K562 (cell line): ENCODE measurements around the gene MXRA7. TPM values are rescaled to one million over a fixed set of nuclear protein-coding genes. Genes with fewer than 3 reads are reported as not detected.
A peak's percentile ranks its signal among the peaks of the same experiment; 100 is the strongest.

ENCODE experiments used
- ATAC-seq: fragments of 200-7000 bp; cut with Tn5 transposase; 3 replicates; pipeline ENCODE4 v1.9.1; 2020; ENCODE audit warnings: moderate library complexity
- BruUV-seq: library from RNA; stranded (reverse); fragments of 400-500 nt; replicated peaks from 2 replicates; lab custom pipeline; 2021; lab: Mats Ljungman, UMichigan
- CTCF ChIA-PET: fragments of 300-600 bp; formaldehyde crosslinking; extraction: SDS; loops from one replicate; lab custom pipeline; 2021; ENCODE audit warnings: low intra/inter-chr PET ratio; lab: Yijun Ruan, JAX
- POLR2A ChIA-PET: fragments of 300-600, 350-650 bp; sonication (Branson Sonifier 250); formaldehyde crosslinking; extraction: SDS; loops from one replicate; lab custom pipeline; 2021; ENCODE audit warnings: antibody characterized with exemption, inconsistent platforms; lab: Yijun Ruan, JAX
- DNase-seq, 4 experiments: peaks; one replicate each; pipeline versions ENCODE4 v3.0.0 to v3.0.0-alpha.2; 2011 to 2018; ENCODE audit warnings: low spot score in 3 of 4, mixed read lengths in 3 of 4; ENCODE audit errors: extremely low read depth in 1 of 4
- FAIRE-seq: peaks from 2 replicates; lab custom pipeline; 2011; peaks lifted over from hg19 to GRCh38; lab: Jason Lieb, UNC
- H2AFZ ChIP-seq: 2 replicates; pipeline ENCODE4 v1.6.0; 2011; ENCODE audit warnings: low read depth, low read length, control low read depth, inconsistent platforms
- H3K27ac ChIP-seq: fragments of 200-600 bp; 3 replicates; pipeline ENCODE4 v1.8.0; 2011; ENCODE audit warnings: low read depth, mild to moderate bottlenecking, control low read depth, inconsistent platforms, low read length, moderate library complexity, mixed read lengths; ENCODE audit errors: extremely low read depth
- H3K27me3 ChIP-seq, 2 experiments: fragments of 300-600 bp in 1 of 2; 2 replicates in 1 of 2; 3 replicates in 1 of 2; pipeline versions ENCODE4 v1.6.0 to v1.8.0; 2011; ENCODE audit warnings: inconsistent platforms in 2 of 2, low read length in 2 of 2, mild to moderate bottlenecking in 1 of 2, mixed read lengths in 1 of 2, moderate library complexity in 1 of 2; ENCODE audit not compliant: control insufficient read depth in 2 of 2, insufficient read depth in 2 of 2
- H3K36me3 ChIP-seq: fragments of 300-600 bp; 3 replicates; pipeline ENCODE4 v1.8.0; 2011; ENCODE audit warnings: mild to moderate bottlenecking, low read length, inconsistent platforms; ENCODE audit not compliant: control insufficient read depth, insufficient read depth
- H3K4me1 ChIP-seq, 2 experiments: fragments of 200-600 bp in 1 of 2; replicated peaks in 1 of 2; 2 replicates in 1 of 2; 3 replicates in 1 of 2; pipeline versions ENCODE4 v1.5.1 to v1.8.0; 2011; ENCODE audit warnings: inconsistent platforms in 2 of 2, low read length in 2 of 2, mild to moderate bottlenecking in 1 of 2, mixed read lengths in 1 of 2, moderate library complexity in 1 of 2; ENCODE audit not compliant: control insufficient read depth in 2 of 2, insufficient read depth in 2 of 2
- H3K4me2 ChIP-seq: 2 replicates; pipeline ENCODE4 v1.6.1; 2011; ENCODE audit warnings: low read length, control low read depth, inconsistent platforms, mixed read lengths; ENCODE audit not compliant: insufficient read depth
- H3K4me3 ChIP-seq: fragments of 200-600 bp; sonication (generic), shearing (Covaris generic); 2 replicates; pipeline ENCODE4 v1.5.1; 2016; ENCODE audit warnings: control low read depth, inconsistent platforms
- H3K79me2 ChIP-seq: fragments of 200-600 bp; 3 replicates; pipeline ENCODE4 v1.8.0; 2011; ENCODE audit warnings: low read length, inconsistent platforms; ENCODE audit not compliant: control insufficient read depth, insufficient read depth
- H3K9ac ChIP-seq, 2 experiments: 2 replicates each; pipeline versions ENCODE4 v1.6.0 to v1.6.1; 2011; ENCODE audit warnings: low read depth in 2 of 2, low read length in 2 of 2, control low read depth in 1 of 2, inconsistent platforms in 1 of 2, mild to moderate bottlenecking in 1 of 2, mixed read lengths in 1 of 2; ENCODE audit not compliant: insufficient read depth in 1 of 2
- H3K9me1 ChIP-seq: one replicate; pipeline ENCODE4 v1.6.0; 2011; ENCODE audit warnings: inconsistent platforms, mild to moderate bottlenecking, low read length, moderate library complexity; ENCODE audit not compliant: control insufficient read depth, insufficient read depth
- H3K9me3 ChIP-seq: replicated peaks from 2 replicates; pipeline ENCODE4 v1.5.1; 2011; ENCODE audit warnings: low read depth, low read length, inconsistent platforms; ENCODE audit not compliant: control insufficient read depth, insufficient read depth
- H4K20me1 ChIP-seq: replicated peaks from 2 replicates; pipeline ENCODE4 v1.6.1; 2011; ENCODE audit warnings: low read length, inconsistent platforms, mixed read lengths; ENCODE audit not compliant: control insufficient read depth, insufficient read depth
- FOXA1 ChIP-seq: fragments of 450-650 bp; IDR thresholded peaks from 2 replicates; pipeline ENCODE4 v1.6.1; 2016; ENCODE audit warnings: mild to moderate bottlenecking, borderline replicate concordance
- GABPB1 ChIP-seq: sonication (generic); formaldehyde crosslinking; IDR thresholded peaks from 2 replicates; pipeline ENCODE4 v1.8.0; 2022; ENCODE audit warnings: mild to moderate bottlenecking, missing genetic modification reagents
- KDM1A ChIP-seq, 2 experiments: fragments of 450-650 bp; IDR thresholded peaks; 2 replicates each; pipeline ENCODE4 v1.6.1; 2016; ENCODE audit warnings: mild to moderate bottlenecking in 2 of 2
- NFYB ChIP-seq: IDR thresholded peaks from 2 replicates; pipeline ENCODE4 v1.6.1; 2011; ENCODE audit warnings: mild to moderate bottlenecking, moderate library complexity; ENCODE audit not compliant: insufficient read length; ENCODE audit errors: extremely low read depth
- POLR2G ChIP-seq: fragments of 200-400 bp; formaldehyde crosslinking; IDR thresholded peaks from 2 replicates; pipeline ENCODE4 v1.6.1; 2017; ENCODE audit warnings: low read depth, mild to moderate bottlenecking, antibody characterized with exemption, low read length, moderate library complexity
- RBFOX2 ChIP-seq: fragments of 200-400 bp; formaldehyde crosslinking; IDR thresholded peaks from 2 replicates; pipeline ENCODE4 v1.6.1; 2017; ENCODE audit warnings: low read depth, mild to moderate bottlenecking, low read length, moderate library complexity
- SIRT6 ChIP-seq: IDR thresholded peaks from one replicate; pipeline ENCODE4 v1.6.1; 2012; ENCODE audit warnings: low read depth, mild to moderate bottlenecking, control low read depth, inconsistent platforms, low read length, moderate library complexity
- TEAD2 ChIP-seq: fragments of 450-650 bp; IDR thresholded peaks from 2 replicates; pipeline ENCODE4 v1.6.1; 2016; ENCODE audit warnings: missing genetic modification characterization, control low read depth, missing compliant biosample characterization
- ZNF785 ChIP-seq: fragments of 250-450 bp; sonication (Bioruptor Pico); IDR thresholded peaks from 2 replicates; pipeline ENCODE4 v1.4.0; 2020; ENCODE audit warnings: mild to moderate bottlenecking
- WGBS: fragments of 100-300 bp; shearing (Covaris generic); methylation state at CpG from one replicate; pipeline ENCODE4 v1.1.6; 2016; ENCODE audit warnings: low coverage, mixed read lengths; ENCODE audit not compliant: insufficient coverage; ENCODE audit errors: missing lambda C conversion rate; 5-methylcytosine and 5-hydroxymethylcytosine counted together
- in situ Hi-C: fragments of 300-500 bp; cut with MboI; formaldehyde crosslinking; loops from 4 replicates; pipeline ENCODE4 v1.15.0; 2018; ENCODE audit warnings: inconsistent platforms, mixed read lengths
- intact Hi-C: fragments of 100-400 bp; cut with micrococcal nuclease; formaldehyde crosslinking; loops from 2 replicates; pipeline ENCODE4 v1.14.2; 2022
- polyA plus RNA-seq, 8 experiments: library from polyadenylated mRNA; depleted of rRNA in 4 of 8; stranded (reverse) in 5 of 8; unstranded in 3 of 8; fragments of >200 nt; fragmentation: Nextera tagmentation in 2 of 8; fragmentation: Illumina TruSeq in 1 of 8; extraction: Ambion mirVana in 2 of 8; extraction: Trizol in 1 of 8; gene quantifications; 2 replicates each; pipeline versions ENCODE4 v1.2.1 to v1.2.3, GENCODE V29; 2011 to 2014; ENCODE audit warnings: inconsistent platforms in 1 of 8, missing spikeins in 1 of 8
- total RNA-seq, 7 experiments: library from RNA; depleted of rRNA in 6 of 7; stranded (reverse); fragments of >200 nt in 6 of 7; fragmentation: Illumina TruSeq in 2 of 7; extraction: Trizol in 2 of 7; gene quantifications; 2 replicates each; pipeline versions ENCODE4 v1.2.1 to v1.2.3, GENCODE V29; 2011 to 2021; ENCODE audit warnings: low replicate concordance in 1 of 7

The MXRA7 gene
- total and polyA plus RNA-seq, 9 of the 15 experiments (the other 6 are each of a cell fraction or from before 2014, with no cell fraction given) = 2.6 to 38.4 (median 14.3) TPM

DNA sequence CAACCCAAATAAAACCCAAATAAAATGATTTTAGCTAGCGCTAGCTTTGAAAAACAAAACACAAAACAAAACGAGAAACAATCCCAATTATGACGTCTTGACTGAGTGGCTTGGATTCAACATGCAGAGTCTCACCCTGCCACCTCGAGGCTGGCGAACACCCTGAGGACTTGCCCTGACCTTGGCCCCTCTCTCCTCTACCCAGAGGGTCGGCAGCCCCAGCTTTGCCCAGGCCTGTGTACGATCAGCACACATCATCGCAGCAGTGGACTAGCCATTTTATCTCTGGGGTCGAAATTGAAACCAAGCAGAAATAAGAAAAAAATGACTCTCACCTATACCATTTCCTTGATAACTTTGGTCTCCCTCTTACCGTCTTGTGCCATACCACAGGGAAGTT, 10.7 kb upstream of the MXRA7 start:
- CTCF ChIA-PET = no interaction called here
- no peaks in the 10 kb centered on the region for H3K9me1 ChIP-seq
- no peaks in the 10 kb centered on the region; the same call in 1 of the 2 replicates for H3K9me3 ChIP-seq
- DNase-seq (no peak), FAIRE-seq (no peak), ATAC-seq (no peak)
- POLR2A ChIA-PET = interaction anchor here (0.5 to 1.5 kb wide), 7 partner anchors 11 to 332 kb away, joined by 3 to 6 read pairs (median 3); partner anchors contain the start of gene MXRA7
- H3K36me3 ChIP-seq = peaks cover 82% of the 10 kb centered on the region
- peaks cover 19 to 34% of the 10 kb centered on the region in 2 experiments for H3K4me1 ChIP-seq
- no TSS peak for BruUV-seq
- H3K27me3 ChIP-seq = no peaks in the 10 kb centered on the region
- peaks cover 7% of the 10 kb centered on the region; the same call in 1 of the 2 replicates for H4K20me1 ChIP-seq
- H2AFZ ChIP-seq = no peak overlapping the region
- peaks cover 46% of the 10 kb centered on the region for H3K79me2 ChIP-seq
- peak overlapping the region in 1 of 2 experiments; percentile 59; a peak in 1 of 4 replicates for H3K9ac ChIP-seq
- intact Hi-C loops = no loop called here
- in situ Hi-C loops = no loop called here
- TF ChIP-seq NFYB = no peak
- TF ChIP-seq POLR2G = peak; percentile 28; the same call in 1 of the 2 replicates
- peak; percentile 47; the same call in 1 of the 2 replicates for TF ChIP-seq RBFOX2
- no peak overlapping the region for H3K4me3 ChIP-seq
- 93% methylated on average over 9 of the region's 10 CpGs for WGBS
- H3K4me2 ChIP-seq = no peak overlapping the region
- no peak overlapping the region for H3K27ac ChIP-seq

GRCh38 chr17:76720941-76721340, 10.2 kb upstream of the MXRA7 start:
- in situ Hi-C loops = no loop called here
- CTCF ChIA-PET = no interaction called here
- POLR2A ChIA-PET = interaction anchor here (0.5 to 1.5 kb wide), 6 partner anchors 10 to 332 kb away, joined by 3 to 6 read pairs (median 3); partner anchors contain the start of gene MXRA7
- H3K79me2 ChIP-seq = peaks cover 44% of the 10 kb centered on the region
- no peaks in the 10 kb centered on the region; the same call in 1 of the 2 replicates for H3K9me3 ChIP-seq
- peaks cover 7% of the 10 kb centered on the region; the same call in 1 of the 2 replicates for H4K20me1 ChIP-seq
- no peak overlapping the region for H3K9ac ChIP-seq
- no peak overlapping the region for H2AFZ ChIP-seq
- peak; percentile 44; the same call in 1 of the 2 replicates for TF ChIP-seq RBFOX2
- TF ChIP-seq KDM1A (IDR thresholded peaks at IDR 0.05) = 0 out of 4 replicates have a peak, but pooled peaks of 1 of the 2 experiments have one; percentile 9
- TF ChIP-seq SIRT6 = no peak
- no peak for TF ChIP-seq TEAD2 (tag)
- TF ChIP-seq ZNF785 (CRISPR knock-in tag) = no peak
- no peak for TF ChIP-seq FOXA1
- no peak for TF ChIP-seq GABPB1 (CRISPR knock-in tag)
- 0 out of 2 replicates have a peak, but pooled peaks have one; percentile 7 for TF ChIP-seq POLR2G
- intact Hi-C loops = no loop called here
- DNase-seq (peak in 1 of 4 experiments; percentile 16), FAIRE-seq (no peak), ATAC-seq (no peak)
- H3K9me1 ChIP-seq = no peaks in the 10 kb centered on the region
- no peak overlapping the region for H3K4me2 ChIP-seq
- H3K4me1 ChIP-seq = peaks cover 25 to 34% of the 10 kb centered on the region in 2 experiments
- no peak overlapping the region for H3K4me3 ChIP-seq
- no peak overlapping the region for H3K27ac ChIP-seq
- whole genome bisulfite sequencing = 83% methylated on average over 9 of the region's 9 CpGs
- H3K27me3 ChIP-seq = no peaks in the 10 kb centered on the region
- peaks cover 88% of the 10 kb centered on the region for H3K36me3 ChIP-seq
- BruUV-seq = no TSS peak
